ENCODE measurements around the gene TST.

Gene TST

DNA sequence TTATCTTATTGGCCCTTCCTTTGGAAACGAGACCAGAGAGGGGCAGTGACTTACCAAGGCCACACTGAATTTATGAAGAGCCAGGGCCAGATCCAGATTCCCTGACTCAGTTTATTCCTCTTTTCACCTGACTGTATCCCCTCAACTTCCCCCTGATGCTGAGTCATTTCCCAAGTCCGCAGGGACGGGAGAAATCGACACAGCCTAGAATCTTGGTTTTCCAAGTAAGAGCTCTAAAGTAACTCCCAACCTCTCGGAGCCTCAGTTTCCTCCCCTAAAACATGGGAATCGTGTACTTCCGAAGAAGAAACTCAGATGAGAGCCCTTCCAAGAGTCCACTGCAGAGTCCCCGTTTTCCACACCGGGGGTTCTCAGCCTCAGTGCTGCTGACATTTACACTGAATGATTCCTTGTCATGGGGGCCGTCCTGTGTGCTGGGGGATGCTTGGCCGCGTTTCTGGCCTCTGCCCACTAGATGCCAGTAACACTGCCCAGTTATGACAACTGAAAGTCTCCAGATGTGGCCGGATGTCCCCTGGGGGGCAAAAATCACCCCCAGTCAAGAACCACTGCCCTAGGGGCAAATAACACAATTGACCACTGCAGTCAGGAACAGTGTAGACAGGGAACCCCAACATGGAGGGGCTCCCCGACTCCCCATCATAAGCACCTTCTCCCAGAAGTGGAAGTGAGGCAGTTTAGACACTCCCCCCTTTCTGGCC lies 11.5 kb upstream of the TST start:
- DNase-seq: no peak

DNA sequence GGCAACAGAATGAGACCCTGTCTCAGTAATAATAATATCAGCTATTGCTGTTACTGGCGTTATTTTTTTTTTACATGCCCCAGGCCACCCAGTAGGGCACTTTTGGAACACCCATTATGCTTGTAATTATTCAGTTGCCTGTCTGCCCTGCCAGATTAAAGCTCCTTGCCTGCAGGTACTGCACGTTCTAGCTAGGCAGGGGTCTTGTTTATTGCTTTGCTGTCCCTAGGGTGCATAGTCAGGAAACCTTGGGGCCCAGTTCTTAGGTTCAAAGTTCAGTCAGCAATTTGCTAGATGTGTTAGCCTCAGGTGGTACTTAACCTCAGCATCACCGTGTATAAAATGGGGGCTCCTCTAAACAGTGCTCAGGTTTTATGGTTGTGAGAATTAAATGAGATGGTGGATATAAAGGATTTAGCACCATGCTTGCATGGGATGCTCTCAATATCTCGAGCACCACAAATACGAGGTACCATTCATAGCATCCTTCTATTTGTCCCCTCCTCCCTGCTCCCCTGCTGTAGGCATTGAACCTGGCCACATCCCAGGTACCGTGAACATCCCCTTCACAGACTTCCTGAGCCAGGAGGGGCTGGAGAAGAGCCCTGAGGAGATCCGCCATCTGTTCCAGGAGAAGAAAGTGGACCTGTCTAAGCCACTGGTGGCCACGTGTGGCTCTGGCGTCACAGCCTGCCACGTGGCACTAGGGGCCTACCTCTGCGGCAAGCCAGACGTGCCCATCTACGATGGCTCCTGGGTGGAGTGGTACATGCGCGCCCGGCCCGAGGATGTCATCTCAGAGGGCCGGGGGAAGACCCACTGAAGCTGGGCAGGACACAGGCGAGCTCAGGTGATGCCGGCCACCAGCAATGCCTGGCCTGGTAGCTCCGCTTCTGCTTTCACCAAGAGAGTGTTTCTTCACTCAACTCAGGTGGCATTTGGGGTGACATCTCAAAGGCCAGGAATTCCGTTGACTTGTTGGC lies 9.7 kb upstream of the TST start:
- no peak for DNase-seq

GRCh38 chr22:37027556-37027955 lies 8.3 kb upstream of the TST start:
- no peak for DNase-seq

- DNase-seq: no peak
These were observed 7.1 kb upstream of the TST start for GRCh38 chr22:37026325-37026724.

DNA sequence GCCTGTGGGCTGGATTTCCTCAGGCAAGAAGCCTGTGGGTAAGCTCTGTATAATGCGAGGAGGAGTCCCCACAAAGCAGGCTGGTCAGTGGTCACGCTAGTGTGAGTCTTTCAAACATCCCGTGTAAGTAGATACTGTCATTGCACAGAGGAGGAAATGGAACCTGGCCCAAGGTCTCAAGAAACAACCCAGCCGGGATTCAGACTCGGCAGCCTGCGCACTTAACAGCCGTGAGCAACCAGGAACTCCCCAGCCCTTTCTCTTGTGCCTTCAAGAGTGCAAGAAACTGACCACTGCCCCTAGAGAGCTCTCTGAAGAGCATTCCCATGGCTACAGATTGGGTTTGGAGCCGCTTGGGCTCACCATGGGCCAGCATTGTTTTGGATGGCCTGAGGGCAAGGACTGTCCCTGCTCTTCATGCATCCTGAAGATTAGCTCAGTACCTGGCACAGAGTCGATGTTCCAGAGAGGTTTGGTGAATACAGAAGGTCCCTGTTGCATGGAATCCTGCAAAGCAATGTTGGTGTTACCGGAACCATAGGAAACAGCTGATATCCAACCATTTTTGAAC lies 6.3 kb upstream of the TST start:
- DNase-seq: no peak

- DNase-seq: no peak
These were observed 5.3 kb upstream of the TST start for GRCh38 chr22:37024339-37025157.

GRCh38 chr22:37023743-37024338 lies 4.6 kb upstream of the TST start:
- no peak for DNase-seq

DNA sequence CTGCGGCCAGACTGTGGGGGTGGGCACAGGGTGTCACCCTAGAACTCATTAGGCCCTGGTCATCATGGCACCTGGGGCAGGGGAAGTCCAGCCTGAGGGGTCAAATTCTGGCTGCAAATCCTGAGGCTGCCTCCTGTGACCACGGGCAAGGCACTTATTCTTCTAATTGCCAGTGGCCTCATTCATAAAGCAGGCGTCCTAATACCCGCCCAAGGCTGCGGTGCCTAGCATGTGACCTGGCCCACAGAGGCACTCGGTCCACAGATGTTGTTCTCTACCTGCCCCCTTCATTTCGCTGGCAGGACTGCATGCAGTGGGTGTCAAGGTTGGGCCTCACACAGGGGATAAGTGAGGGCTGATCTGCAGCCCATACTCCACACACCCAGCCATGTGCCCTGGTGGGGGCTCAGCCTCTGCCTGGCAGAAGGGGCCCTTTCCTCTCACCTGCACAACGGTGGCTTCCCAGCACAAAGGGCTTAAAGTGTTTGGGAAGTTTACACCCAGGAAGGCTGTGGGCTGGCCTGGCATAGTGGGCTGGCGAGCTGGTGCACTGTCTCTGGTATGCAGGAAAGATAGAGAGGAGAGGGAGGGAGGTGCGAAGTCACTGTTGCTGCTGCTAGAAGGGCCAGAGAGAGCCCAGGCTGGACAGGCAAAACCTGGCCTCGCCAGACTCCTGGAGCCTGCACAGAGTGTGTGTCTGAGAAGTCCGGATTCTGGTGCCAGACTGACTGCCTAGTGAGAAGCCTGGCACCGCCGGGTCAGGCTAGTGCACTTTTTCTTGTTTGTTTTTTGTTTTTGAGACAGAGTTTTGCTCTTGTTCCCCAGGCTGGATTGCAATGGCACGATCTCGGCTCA lies 3.5 kb upstream of the TST start:
- DNase-seq: no peak

GRCh38 chr22:37021710-37022482 lies 2.6 kb upstream of the TST start:
- no peak for DNase-seq

DNA sequence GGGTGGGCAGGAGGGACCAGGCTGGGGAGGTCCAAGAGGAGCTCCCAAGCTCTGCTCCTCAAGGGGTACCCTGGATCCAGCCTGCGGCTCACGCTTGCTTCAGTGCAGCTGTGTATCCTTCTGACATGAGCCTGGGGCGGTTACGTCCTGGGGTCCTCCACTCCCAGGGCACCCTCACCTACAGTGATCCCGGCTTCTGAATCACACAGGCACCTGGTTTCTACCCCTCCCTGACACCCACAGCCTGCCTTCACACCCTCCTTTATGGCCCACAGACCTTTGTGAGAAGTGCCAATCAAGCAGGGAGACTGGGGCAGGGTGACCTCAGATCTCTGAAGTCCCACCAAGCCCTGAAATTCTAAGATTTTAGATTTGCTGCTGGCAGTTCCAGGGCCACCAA lies 1.8 kb upstream of the TST start:
- DNase-seq: no peak

DNA sequence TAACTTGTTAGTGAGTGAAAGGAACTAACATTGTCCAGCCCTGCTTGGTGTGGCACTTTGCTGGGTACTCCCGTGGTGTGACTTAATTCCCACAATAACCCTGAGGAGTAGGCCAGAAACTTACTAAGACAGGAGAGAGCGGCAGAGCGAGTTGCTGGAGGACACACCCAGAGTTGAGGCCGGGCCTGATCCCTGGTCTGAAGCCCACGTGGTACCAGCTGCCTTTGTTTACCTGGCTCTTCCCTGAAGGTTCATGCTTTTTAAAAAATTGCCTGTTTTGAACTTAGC lies 889 bp upstream of the TST start:
- DNase-seq: no peak

DNA sequence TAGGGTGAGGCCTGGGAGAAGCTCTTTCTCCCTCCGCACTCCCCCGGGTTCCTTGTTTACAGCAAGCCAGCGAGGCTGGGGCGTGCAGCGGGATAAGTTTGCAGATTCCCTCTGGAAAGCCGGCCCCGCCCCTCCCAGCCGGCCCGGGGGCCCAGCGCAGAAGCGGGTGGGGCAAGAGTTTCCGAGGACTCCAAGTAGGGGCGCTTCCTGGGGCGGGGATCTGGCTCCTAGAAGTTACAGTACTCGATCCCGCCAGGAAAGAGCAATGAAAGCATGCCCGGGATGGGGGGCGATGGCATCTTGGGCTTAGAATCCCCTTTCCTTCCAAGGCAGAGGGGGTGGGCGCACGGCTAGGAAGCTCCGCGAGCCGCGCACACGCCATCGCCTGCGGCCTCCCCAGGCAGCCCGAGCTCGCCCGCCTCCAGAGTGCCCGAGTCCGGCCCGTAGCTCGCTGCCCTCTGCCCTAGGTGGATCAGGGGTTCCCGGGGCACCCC lies 385 bp downstream of the TST start:
- DNase-seq: no peak

DNA sequence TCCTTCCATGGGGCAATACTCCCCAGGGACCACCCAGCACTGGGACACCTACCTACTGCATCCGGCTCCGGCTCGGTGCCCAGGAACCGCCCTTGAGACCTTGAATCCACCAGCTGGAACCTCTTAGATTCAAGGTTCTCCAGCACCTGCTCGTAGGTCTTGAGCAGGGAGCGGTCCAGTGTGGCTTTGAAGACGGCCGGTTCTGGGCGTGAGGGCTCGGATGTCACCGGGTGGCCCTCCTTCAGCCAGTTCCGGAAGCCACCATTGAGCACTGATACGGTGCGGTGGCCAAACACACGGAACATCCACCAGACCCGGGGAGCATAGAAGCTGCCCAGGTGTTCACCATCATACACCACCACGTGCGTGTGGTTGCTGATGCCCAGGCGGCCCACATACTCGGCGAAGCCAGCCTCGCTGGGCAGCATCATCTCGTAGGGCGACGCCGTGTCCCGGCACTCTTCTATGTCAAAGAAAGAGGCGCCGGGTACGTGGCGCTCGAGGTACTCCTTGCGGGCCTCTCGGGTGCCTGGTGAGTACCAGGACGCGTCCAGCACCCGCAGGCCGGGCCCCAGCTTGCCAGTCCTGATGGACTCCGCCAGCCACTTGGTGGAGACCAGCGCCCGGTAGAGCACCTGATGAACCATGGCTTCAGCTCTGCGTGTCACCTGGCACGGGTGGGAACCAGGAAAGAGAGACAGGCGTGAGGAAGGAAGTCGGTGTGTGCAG lies 997 bp downstream of the TST start:
- no peak for DNase-seq

GRCh38 chr22:37017356-37017755 lies 1.9 kb downstream of the TST start:
- no peak for DNase-seq

DNA sequence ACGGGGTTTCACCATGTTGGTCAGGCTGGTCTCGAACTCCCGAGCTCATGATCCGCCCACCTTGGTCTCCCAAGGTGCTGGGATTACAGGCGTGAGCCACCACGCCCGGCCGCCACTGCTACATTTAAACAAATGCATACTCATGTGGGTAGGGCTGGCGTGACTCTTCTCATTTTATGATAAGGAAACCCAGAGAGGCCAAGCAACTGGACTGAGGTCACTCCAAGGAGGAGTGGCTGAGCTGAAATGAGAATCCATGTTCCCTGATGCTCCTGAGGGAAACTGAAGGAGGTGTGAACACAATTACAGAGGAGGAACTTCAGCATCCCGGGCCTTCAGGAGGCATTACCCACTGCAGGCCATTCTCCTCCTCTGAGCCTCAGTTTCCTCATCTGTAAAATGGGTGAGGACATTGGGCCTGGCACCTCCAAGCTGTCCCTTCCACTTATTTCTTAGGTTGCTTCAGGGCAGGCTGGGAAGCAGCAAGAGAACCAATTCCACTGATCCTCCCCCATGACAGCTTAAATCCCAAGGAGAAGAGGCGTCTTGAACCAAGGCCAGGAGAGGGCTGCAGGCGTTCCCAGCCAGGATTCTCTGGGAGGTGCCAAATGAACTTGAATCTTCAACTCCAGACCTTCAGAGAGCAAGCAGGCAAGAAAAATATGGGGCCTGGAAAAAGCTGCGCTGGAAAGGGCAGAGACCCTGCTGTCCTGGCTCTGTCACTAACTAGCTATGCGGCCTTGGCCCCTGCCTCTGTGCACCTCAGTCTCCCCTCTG lies 2.9 kb downstream of the TST start:
- DNase-seq: no peak

- DNase-seq: no peak
These were observed 3.7 kb downstream of the TST start for GRCh38 chr22:37015587-37015878.

DNA sequence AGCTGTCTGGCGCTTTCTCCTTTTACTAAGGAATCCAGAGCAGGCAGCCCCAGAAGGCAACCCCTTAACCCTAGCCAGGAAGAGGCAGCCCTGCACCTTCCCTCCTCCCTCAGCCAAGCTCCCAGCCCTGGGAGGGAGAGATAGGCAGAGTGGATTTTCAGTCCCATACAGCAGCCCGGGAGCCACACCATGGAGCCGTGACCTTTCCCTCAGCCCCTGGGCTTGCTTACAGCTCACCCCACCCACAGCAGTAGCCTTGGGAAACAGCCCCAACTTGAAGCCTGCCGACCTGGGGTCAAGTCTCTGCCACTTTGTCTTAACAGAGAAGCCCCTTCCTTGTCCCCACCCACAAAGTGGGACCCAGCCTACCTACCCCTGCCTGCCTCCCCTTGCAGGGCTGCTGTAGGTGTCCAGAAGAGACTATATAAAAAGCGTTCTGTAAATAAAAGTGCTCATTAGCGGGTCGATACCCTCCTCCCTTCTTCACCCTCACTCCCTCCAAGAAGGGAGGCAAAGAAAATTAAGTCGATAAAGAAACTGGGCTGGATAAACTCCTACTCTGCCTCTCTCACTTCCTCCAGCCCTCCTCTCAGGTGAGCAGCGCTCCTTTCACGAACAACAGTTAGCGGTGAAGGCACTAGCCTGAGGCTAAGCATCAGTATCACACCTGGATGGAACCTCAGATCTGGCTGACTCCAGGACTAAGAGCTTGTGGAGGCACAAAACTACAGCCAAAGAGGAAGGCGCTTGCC lies 4.2 kb downstream of the TST start:
- no peak for DNase-seq

DNA sequence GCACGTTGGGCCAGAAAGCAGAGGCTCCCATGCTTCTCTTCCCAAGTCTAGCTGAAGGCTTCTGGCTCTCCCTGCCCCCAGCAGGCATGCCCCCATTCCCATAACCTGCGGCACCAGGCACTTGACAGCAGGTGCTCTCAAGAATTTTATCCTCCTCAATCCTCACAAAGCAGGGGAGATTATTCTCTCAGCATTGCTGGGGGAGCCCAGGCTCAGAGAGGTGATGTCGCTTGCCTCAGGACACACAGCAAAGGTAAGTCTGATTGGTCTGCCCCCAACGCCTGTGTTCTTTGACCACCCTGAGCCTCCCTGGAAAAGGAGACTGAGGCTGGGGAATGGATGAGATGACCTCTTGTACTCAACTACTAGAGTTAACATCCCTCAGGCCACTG lies 4.8 kb downstream of the TST start:
- DNase-seq: no peak

- DNase-seq: no peak
These were observed 6.3 kb downstream of the TST start for GRCh38 chr22:37012956-37013355.
